VCaP (cell line): ENCODE measurements around the gene CHD6.

Experiments used
- H3K27ac ChIP-seq: fragments of 450-650 bp; 2 replicates; pipeline ENCODE4 v1.5.1; 2017
- TF ChIP-seq, protein P1 (sequence below): fragments of 450-650 bp; conservative IDR thresholded peaks from 2 replicates; pipeline ENCODE4 v1.5.1; 2017; ENCODE audit warnings: mild to moderate bottlenecking, moderate library complexity

Gene CHD6

GRCh38 chr20:41480054-41480770 lies 138.0 kb downstream of the CHD6 start:
- H3K27ac ChIP-seq, result no peak overlapping the region

DNA sequence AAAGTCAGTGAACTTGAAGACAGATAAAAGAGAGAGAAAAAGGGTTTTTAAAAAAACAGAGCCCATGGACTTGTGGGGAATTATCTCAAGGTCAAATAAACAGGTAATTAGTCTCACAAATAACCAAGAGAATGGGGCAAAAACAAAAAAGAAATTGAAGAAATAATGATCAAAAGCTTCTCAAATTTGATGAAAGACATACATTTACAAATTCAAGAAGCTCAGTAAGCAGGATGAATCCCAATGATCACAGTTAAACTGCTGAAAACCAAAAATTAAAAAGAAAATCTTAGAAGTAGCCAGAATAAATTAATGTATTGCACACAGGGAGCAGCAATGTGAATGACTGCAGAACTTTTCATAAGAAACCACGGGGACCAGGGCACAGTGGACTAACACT lies 139.1 kb downstream of the CHD6 start:
- H3K27ac ChIP-seq, result no peak overlapping the region
- TF ChIP-seq, protein P1, sequence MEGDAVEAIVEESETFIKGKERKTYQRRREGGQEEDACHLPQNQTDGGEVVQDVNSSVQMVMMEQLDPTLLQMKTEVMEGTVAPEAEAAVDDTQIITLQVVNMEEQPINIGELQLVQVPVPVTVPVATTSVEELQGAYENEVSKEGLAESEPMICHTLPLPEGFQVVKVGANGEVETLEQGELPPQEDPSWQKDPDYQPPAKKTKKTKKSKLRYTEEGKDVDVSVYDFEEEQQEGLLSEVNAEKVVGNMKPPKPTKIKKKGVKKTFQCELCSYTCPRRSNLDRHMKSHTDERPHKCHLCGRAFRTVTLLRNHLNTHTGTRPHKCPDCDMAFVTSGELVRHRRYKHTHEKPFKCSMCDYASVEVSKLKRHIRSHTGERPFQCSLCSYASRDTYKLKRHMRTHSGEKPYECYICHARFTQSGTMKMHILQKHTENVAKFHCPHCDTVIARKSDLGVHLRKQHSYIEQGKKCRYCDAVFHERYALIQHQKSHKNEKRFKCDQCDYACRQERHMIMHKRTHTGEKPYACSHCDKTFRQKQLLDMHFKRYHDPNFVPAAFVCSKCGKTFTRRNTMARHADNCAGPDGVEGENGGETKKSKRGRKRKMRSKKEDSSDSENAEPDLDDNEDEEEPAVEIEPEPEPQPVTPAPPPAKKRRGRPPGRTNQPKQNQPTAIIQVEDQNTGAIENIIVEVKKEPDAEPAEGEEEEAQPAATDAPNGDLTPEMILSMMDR, result no peak

More at GRCh38 chr20:41480054-41480770, 138.0 kb downstream of the CHD6 start:
- TF ChIP-seq, protein P1, result no peak

DNA sequence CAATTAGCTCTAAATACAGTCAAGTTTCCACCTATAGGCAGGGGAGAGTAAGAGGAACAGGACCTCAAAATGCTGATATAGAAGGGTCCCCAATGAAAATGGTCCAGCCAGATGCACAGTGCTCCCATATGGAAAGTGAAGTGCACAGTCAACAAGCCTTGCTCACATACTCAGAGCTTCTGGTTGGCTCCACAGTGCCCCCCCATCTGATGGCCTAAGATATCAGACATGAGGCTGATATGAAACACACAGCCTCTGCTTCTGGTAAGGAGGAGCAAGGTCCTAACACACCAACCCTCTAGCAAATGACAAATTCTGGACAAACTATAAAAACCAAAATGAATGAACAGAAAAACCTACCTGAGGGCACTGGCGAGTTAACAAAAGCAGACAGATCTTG lies 140.2 kb downstream of the CHD6 start:
- no peak overlapping the region for H3K27ac ChIP-seq

GRCh38 chr20:41476446-41476845 lies 141.7 kb downstream of the CHD6 start:
- H3K27ac ChIP-seq, result no peak overlapping the region
- TF ChIP-seq, protein P1, result no peak

More for the DNA sequence above, 140.2 kb downstream of the CHD6 start:
- TF ChIP-seq, protein P1, result no peak

DNA sequence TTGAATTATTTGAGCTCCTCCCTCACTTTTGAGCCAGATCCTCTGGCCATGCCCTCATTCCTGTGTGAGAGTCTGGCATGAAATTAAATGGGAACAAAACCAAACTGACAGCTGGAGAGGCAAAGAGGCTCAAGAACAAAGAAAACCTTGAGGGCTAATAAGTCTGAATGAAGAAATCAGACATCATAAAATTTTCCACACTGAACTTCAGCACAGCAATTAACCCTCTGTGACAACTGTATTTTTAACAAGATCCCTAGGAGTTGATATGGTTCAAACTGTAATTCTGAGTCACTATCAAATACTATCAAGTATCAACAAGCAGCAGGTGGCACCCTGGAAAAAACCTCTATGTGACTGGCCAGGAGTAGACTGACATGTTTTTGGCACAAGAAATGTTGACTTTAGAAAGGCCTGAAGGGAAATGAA lies 142.2 kb downstream of the CHD6 start:
- no peak overlapping the region for H3K27ac ChIP-seq
- TF ChIP-seq, protein P1, result no peak

GRCh38 chr20:41475503-41475902 lies 142.7 kb downstream of the CHD6 start:
- no peak overlapping the region for H3K27ac ChIP-seq
- TF ChIP-seq, protein P1, result no peak

DNA sequence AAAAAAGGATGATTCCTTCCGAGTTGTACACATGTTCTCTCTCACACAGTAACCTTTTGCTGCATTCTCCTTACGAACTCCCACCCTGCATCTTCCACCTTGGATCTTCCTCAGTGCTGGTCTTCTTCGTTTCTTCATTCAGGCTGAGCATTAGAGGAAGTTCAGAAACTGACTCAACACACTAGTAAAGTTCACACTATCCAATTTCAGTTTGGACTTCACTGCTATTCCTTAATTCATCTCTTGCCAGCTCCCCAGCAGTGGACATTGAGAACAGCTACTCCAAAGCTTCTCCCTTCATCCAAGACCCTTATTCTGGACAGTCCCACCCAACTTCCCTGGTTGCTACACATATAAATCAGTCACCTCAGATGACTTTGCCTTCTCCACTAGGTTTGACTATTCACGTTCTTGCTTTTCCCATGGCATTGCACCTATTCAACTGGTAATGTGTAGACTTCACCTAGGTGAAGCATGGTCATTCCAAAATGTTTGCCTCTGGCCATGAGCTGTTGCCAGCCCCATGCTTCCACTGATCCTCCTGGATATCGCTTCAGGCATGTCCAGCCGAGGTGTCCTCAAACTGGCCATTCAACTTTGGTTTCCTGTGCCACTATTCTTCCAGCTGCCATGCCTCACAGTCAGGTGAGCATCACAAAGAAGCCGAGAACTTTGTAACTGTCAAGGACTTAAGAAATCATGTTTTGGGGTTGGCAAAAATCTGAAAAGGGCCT lies 147.6 kb downstream of the CHD6 start:
- no peak overlapping the region for H3K27ac ChIP-seq
- TF ChIP-seq, protein P1, result no peak
